K562 (cell line): ENCODE data around the gene C14orf180. TPM values are rescaled to one million over a fixed set of nuclear protein-coding genes. Genes with fewer than 3 reads are reported as not detected.

ENCODE experiments used
- BACH1 ChIP-seq: fragments of 200-800 bp; sonication (Bioruptor generic); IDR thresholded peaks from 2 replicates; pipeline ENCODE4 v1.6.1; 2016; ENCODE audit warnings: missing genetic modification characterization, missing compliant biosample characterization
- BHLHE40 ChIP-seq: IDR thresholded peaks from 2 replicates; pipeline ENCODE4 v1.6.1; 2011; ENCODE audit warnings: low read length, improper control_type of control experiment
- DMBX1 ChIP-seq: fragments of 250-450 bp; sonication (Bioruptor Pico); IDR thresholded peaks from 2 replicates; pipeline ENCODE4 v1.8.0; 2022; ENCODE audit warnings: inconsistent platforms, mild to moderate bottlenecking, moderate library complexity, borderline replicate concordance
- ETV6 ChIP-seq, 3 experiments: fragments of 150-350 bp in 1 of 3; sonication (generic) in 1 of 3; formaldehyde crosslinking in 1 of 3; IDR thresholded peaks; 2 replicates each; pipeline versions ENCODE4 v1.6.1 to v1.8.0; 2014 to 2022; ENCODE audit warnings: borderline replicate concordance in 2 of 3, low read depth in 2 of 3, antibody characterized with exemption in 1 of 3, low read length in 1 of 3, mild to moderate bottlenecking in 1 of 3, missing genetic modification reagents in 1 of 3
- FOXK2 ChIP-seq, 2 experiments: fragments of 450-650 bp; IDR thresholded peaks in 1 of 2; conservative IDR thresholded peaks in 1 of 2; 2 replicates each; pipeline ENCODE4 v1.6.1; 2016; ENCODE audit warnings: low read depth in 2 of 2, mild to moderate bottlenecking in 1 of 2
- HDAC8 ChIP-seq: fragments of 450-650 bp; IDR thresholded peaks from 2 replicates; pipeline ENCODE4 v1.6.1; 2016; ENCODE audit warnings: mild to moderate bottlenecking, missing genetic modification characterization, moderate library complexity, missing compliant biosample characterization
- KHSRP ChIP-seq: fragments of 450-650 bp; IDR thresholded peaks from 2 replicates; pipeline ENCODE4 v1.6.1; 2017
- MAZ ChIP-seq, 2 experiments: fragments of 450-650 bp in 1 of 2; sonication (generic) in 1 of 2; formaldehyde crosslinking; IDR thresholded peaks in 1 of 2; conservative IDR thresholded peaks in 1 of 2; 2 replicates each; pipeline versions ENCODE4 v1.4.0 to v1.5.0; 2020; ENCODE audit warnings: mild to moderate bottlenecking in 1 of 2, missing genetic modification reagents in 1 of 2
- PML ChIP-seq: IDR thresholded peaks from 2 replicates; pipeline ENCODE4 v1.6.1; 2012; ENCODE audit warnings: low read length, inconsistent platforms
- PTRF ChIP-seq: fragments of 450-650 bp; IDR thresholded peaks from 2 replicates; pipeline ENCODE4 v1.6.1; 2016; ENCODE audit warnings: mild to moderate bottlenecking, missing genetic modification characterization, missing compliant biosample characterization
- SLC30A9 ChIP-seq: fragments of 250-450 bp; sonication (Bioruptor Pico); IDR thresholded peaks from 2 replicates; pipeline ENCODE4 v1.8.0; 2022; ENCODE audit warnings: mild to moderate bottlenecking, moderate library complexity
- SOX6 ChIP-seq: fragments of 450-650 bp; IDR thresholded peaks from 2 replicates; pipeline ENCODE4 v1.6.1; 2014; ENCODE audit warnings: mild to moderate bottlenecking
- TCF3 ChIP-seq: sonication (generic); formaldehyde crosslinking; IDR thresholded peaks from 2 replicates; pipeline ENCODE4 v1.4.0; 2020; ENCODE audit warnings: mild to moderate bottlenecking, missing genetic modification reagents
- ZBTB17 ChIP-seq: fragments of 450-650 bp; formaldehyde crosslinking; IDR thresholded peaks from 2 replicates; pipeline ENCODE4 v1.4.0; 2020; ENCODE audit warnings: mild to moderate bottlenecking
- ZNF41 ChIP-seq: fragments of 250-450 bp; sonication (Bioruptor Pico); conservative IDR thresholded peaks from 2 replicates; pipeline ENCODE4 v1.4.0; 2020; ENCODE audit warnings: mild to moderate bottlenecking
- ZNF584 ChIP-seq: fragments of 200-800 bp; sonication (Bioruptor generic); IDR thresholded peaks from 2 replicates; pipeline ENCODE4 v1.6.1; 2016; ENCODE audit warnings: low read depth, mild to moderate bottlenecking, missing genetic modification characterization, missing compliant biosample characterization
- ZZZ3 ChIP-seq: fragments of 450-650 bp; IDR thresholded peaks from 2 replicates; pipeline ENCODE4 v1.6.1; 2016; ENCODE audit warnings: antibody characterized with exemption, mild to moderate bottlenecking, moderate library complexity
- polyA plus RNA-seq, 8 experiments: library from polyadenylated mRNA; depleted of rRNA in 4 of 8; stranded (reverse) in 5 of 8; unstranded in 3 of 8; fragments of >200 nt; fragmentation: Nextera tagmentation in 2 of 8; fragmentation: Illumina TruSeq in 1 of 8; extraction: Ambion mirVana in 2 of 8; extraction: Trizol in 1 of 8; gene quantifications; 2 replicates each; pipeline versions ENCODE4 v1.2.1 to v1.2.3, GENCODE V29; 2011 to 2014; ENCODE audit warnings: inconsistent platforms in 1 of 8, missing spikeins in 1 of 8
- total RNA-seq, 7 experiments: library from RNA; depleted of rRNA in 6 of 7; stranded (reverse); fragments of >200 nt in 6 of 7; fragmentation: Illumina TruSeq in 2 of 7; extraction: Trizol in 2 of 7; gene quantifications; 2 replicates each; pipeline versions ENCODE4 v1.2.1 to v1.2.3, GENCODE V29; 2011 to 2021; ENCODE audit warnings: low replicate concordance in 1 of 7
- TF ChIP-seq, protein P1 (sequence below), 2 experiments: fragments of 450-650 bp in 1 of 2; sonication (generic) in 1 of 2; formaldehyde crosslinking in 1 of 2; IDR thresholded peaks in 1 of 2; conservative IDR thresholded peaks in 1 of 2; 2 replicates each; pipeline versions ENCODE4 v1.6.1 to v1.8.1; 2016 to 2023; ENCODE audit warnings: mild to moderate bottlenecking in 2 of 2, moderate library complexity in 2 of 2, inconsistent platforms in 1 of 2, missing genetic modification reagents in 1 of 2
- TF ChIP-seq, protein P2 (sequence below): fragments of 450-650 bp; IDR thresholded peaks from 2 replicates; pipeline ENCODE4 v1.6.1; 2018; ENCODE audit warnings: mild to moderate bottlenecking, low read depth; ENCODE audit not compliant: partially characterized antibody
- TF ChIP-seq, protein P3 (sequence below): sonication (generic); formaldehyde crosslinking; IDR thresholded peaks from 2 replicates; pipeline ENCODE4 v1.8.1; 2023; ENCODE audit warnings: mild to moderate bottlenecking, missing genetic modification reagents

The C14orf180 gene
- total and polyA plus RNA-seq, 9 of the 15 experiments (the other 6 are each of a cell fraction or from before 2014, with no cell fraction given): not detected

DNA sequence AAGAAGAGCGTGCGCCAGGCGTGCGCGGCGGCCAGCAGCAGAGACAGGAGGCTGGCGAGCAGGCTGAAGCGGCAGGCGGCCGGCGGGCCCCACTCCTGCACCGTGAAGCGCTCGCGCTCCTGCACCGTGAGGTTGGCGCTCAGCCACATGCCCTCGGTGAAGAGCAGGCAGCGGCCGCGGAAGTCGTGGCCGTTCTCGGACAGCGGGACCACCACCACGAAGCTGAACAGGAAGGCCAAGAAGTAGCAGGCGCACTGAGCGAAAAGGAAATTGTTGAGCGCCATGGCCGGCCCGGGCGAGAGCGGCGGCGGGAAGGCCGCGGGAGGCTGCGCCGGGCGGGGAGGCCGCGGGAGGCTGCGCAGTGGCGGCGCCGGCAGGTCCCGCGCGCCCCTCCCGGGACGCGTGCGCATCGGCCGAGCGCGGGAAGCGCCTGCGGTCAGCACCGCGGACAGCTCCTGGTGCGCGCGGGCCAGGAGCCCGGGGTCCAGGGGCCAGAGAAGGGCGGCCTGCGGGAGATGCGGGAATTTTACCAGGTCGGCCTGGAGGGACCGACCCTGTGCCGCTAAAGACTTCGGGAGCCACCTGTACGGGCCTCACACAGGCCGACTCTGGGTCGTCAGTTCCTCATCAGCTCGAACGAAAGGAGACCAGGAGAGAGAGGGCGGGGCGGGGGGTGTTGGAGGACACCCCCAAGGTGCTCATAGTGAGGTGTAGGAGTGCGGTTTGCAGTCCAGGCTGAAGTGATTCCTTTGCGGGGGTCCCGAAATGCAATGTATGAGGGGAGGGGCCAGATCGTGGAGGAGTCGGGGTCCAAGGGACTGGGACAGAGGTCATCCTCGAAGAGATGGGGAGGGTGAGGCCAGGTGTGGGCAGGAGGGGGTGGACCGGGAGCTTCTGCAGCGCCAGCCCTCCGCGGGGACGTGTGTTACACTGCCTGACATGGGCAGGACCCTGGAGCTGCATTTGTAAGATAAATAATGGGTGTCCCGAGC, 25.2 kb downstream of the C14orf180 start, which contains the start of gene TMEM179 (continued):
- TF ChIP-seq, protein P1, sequence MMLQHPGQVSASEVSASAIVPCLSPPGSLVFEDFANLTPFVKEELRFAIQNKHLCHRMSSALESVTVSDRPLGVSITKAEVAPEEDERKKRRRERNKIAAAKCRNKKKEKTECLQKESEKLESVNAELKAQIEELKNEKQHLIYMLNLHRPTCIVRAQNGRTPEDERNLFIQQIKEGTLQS (IDR thresholded peaks at IDR 0.05): no peak
- TF ChIP-seq, protein P1 (CRISPR knock-in tag; conservative IDR thresholded peaks at IDR 0.05): no peak
- no peak for TF ChIP-seq ZNF584 (CRISPR knock-in tag)
- no peak for TF ChIP-seq DMBX1 (CRISPR knock-in tag)
- no peak for TF ChIP-seq TCF3 (CRISPR knock-in tag)
- TF ChIP-seq SLC30A9 (CRISPR knock-in tag): no peak
- no peak for TF ChIP-seq ZBTB17 (CRISPR knock-in tag)
- no peak for TF ChIP-seq ZZZ3
- TF ChIP-seq ETV6 (IDR thresholded peaks at IDR 0.05; ENCODE audit: borderline replicate concordance in 1 of 2, low read depth in 2 of 2, low read length in 1 of 2): no peak
- TF ChIP-seq ETV6 (CRISPR knock-in tag; IDR thresholded peaks at IDR 0.05; ENCODE audit: borderline replicate concordance): peak; percentile 59; the same call in 1 of the 2 replicates
- TF ChIP-seq KHSRP: no peak
- TF ChIP-seq PML: no peak
- no peak for TF ChIP-seq HDAC8 (tag)
- TF ChIP-seq, protein P2, sequence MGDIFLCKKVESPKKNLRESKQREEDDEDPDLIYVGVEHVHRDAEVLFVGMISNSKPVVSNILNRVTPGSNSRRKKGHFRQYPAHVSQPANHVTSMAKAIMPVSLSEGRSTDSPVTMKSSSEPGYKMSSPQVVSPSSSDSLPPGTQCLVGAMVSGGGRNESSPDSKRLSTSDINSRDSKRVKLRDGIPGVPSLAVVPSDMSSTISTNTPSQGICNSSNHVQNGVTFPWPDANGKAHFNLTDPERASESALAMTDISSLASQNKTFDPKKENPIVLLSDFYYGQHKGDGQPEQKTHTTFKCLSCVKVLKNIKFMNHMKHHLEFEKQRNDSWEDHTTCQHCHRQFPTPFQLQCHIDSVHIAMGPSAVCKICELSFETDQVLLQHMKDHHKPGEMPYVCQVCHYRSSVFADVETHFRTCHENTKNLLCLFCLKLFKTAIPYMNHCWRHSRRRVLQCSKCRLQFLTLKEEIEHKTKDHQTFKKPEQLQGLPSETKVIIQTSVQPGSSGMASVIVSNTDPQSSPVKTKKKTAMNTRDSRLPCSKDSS: no peak
- no peak for TF ChIP-seq PTRF (tag)
- no peak for TF ChIP-seq SOX6
- no peak for TF ChIP-seq BACH1 (tag)
- peak in 1 of 2 experiments; percentile 49; a peak in 1 of 4 replicates for TF ChIP-seq MAZ (CRISPR knock-in tag; conservative IDR thresholded peaks at IDR 0.05 in 1 of 2, IDR thresholded peaks at IDR 0.05 in 1 of 2)
- 0 out of 2 replicates have a peak, but pooled peaks have one; percentile 24 for TF ChIP-seq BHLHE40
- TF ChIP-seq ZNF41 (CRISPR knock-in tag): no peak
- TF ChIP-seq FOXK2 (conservative IDR thresholded peaks at IDR 0.05 in 1 of 2, IDR thresholded peaks at IDR 0.05 in 1 of 2; ENCODE audit: low read depth in 2 of 2): no peak
- TF ChIP-seq, protein P3, sequence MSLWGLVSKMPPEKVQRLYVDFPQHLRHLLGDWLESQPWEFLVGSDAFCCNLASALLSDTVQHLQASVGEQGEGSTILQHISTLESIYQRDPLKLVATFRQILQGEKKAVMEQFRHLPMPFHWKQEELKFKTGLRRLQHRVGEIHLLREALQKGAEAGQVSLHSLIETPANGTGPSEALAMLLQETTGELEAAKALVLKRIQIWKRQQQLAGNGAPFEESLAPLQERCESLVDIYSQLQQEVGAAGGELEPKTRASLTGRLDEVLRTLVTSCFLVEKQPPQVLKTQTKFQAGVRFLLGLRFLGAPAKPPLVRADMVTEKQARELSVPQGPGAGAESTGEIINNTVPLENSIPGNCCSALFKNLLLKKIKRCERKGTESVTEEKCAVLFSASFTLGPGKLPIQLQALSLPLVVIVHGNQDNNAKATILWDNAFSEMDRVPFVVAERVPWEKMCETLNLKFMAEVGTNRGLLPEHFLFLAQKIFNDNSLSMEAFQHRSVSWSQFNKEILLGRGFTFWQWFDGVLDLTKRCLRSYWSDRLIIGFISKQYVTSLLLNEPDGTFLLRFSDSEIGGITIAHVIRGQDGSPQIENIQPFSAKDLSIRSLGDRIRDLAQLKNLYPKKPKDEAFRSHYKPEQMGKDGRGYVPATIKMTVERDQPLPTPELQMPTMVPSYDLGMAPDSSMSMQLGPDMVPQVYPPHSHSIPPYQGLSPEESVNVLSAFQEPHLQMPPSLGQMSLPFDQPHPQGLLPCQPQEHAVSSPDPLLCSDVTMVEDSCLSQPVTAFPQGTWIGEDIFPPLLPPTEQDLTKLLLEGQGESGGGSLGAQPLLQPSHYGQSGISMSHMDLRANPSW (CRISPR knock-in tag): no peak
